NCI-H510A (cell line): Measurements from ENCODE around the gene MICAL3.
A peak's percentile ranks its signal among the peaks of the same experiment; 100 is the strongest.

ENCODE experiments used
- DNase-seq: peaks from one replicate; lab custom pipeline; 2025; lab: John Stamatoyannopoulos, UW

The MICAL3 gene

GRCh38 chr22:17838180-17838865 is 186.0 kb downstream of the MICAL3 start:
- no peak for DNase-seq

- no peak for DNase-seq
These were observed 187.2 kb downstream of the MICAL3 start for GRCh38 chr22:17836992-17837742.

GRCh38 chr22:17835256-17835655 is 189.1 kb downstream of the MICAL3 start:
- DNase-seq, result no peak

GRCh38 chr22:17833489-17833888 is 190.9 kb downstream of the MICAL3 start:
- no peak for DNase-seq

GRCh38 chr22:17832665-17833064 is 191.7 kb downstream of the MICAL3 start:
- no peak for DNase-seq

- DNase-seq, result no peak
These were observed 192.7 kb downstream of the MICAL3 start for GRCh38 chr22:17831501-17832251.

- peak; percentile 70 for DNase-seq
These were observed 194.1 kb downstream of the MICAL3 start for GRCh38 chr22:17830043-17830961.

GRCh38 chr22:17829695-17830042 is 194.7 kb downstream of the MICAL3 start:
- DNase-seq, result no peak

GRCh38 chr22:17828502-17829080 is 195.8 kb downstream of the MICAL3 start:
- DNase-seq, result no peak

GRCh38 chr22:17827466-17827865 is 196.9 kb downstream of the MICAL3 start:
- DNase-seq, result no peak

- no peak for DNase-seq
These were observed 198.3 kb downstream of the MICAL3 start for GRCh38 chr22:17825876-17826550.

- DNase-seq, result no peak
These were observed 199.9 kb downstream of the MICAL3 start for GRCh38 chr22:17824457-17824856.

- no peak for DNase-seq
These were observed 200.4 kb downstream of the MICAL3 start for GRCh38 chr22:17823964-17824363.

- DNase-seq, result no peak
These were observed 201.1 kb downstream of the MICAL3 start for GRCh38 chr22:17823226-17823625.

GRCh38 chr22:17822087-17822486 is 202.3 kb downstream of the MICAL3 start:
- DNase-seq, result no peak

- DNase-seq, result no peak
These were observed 203.4 kb downstream of the MICAL3 start for GRCh38 chr22:17820879-17821439.

- no peak for DNase-seq
These were observed 205.7 kb downstream of the MICAL3 start for GRCh38 chr22:17818649-17819048.

- no peak for DNase-seq
These were observed 206.2 kb downstream of the MICAL3 start for GRCh38 chr22:17818180-17818579.

- no peak for DNase-seq
These were observed 206.8 kb downstream of the MICAL3 start for GRCh38 chr22:17817511-17818065.

- DNase-seq, result no peak
These were observed 207.3 kb downstream of the MICAL3 start for GRCh38 chr22:17817079-17817478.
